IMR-90 (cell line): ENCODE measurements around the gene INPP5J. TPM values are rescaled to one million over a fixed set of nuclear protein-coding genes. Genes with fewer than 3 reads are reported as not detected.

Experiments used
- ATAC-seq: fragments of 200-7000 bp; cut with Tn5 transposase; 2 replicates; pipeline ENCODE4 v1.9.1; 2020; ENCODE audit warnings: low read depth, mild to moderate bottlenecking, moderate library complexity
- BruUV-seq: library from RNA; stranded (reverse); fragments of 400-500 nt; replicated peaks from 2 replicates; lab custom pipeline; 2021; lab: Mats Ljungman, UMichigan
- CTCF ChIA-PET: fragments of 300-600 bp; formaldehyde crosslinking; extraction: SDS; loops from one replicate; lab custom pipeline; 2021; ENCODE audit warnings: antibody characterized with exemption; lab: Yijun Ruan, JAX
- POLR2A ChIA-PET: fragments of 300-600 bp; sonication (Branson Sonifier 250); formaldehyde crosslinking; loops from one replicate; lab custom pipeline; 2022; ENCODE audit warnings: antibody characterized with exemption; ENCODE audit not compliant: unreplicated experiment; lab: Charles Lee
- DNase-seq: peaks from one replicate; pipeline ENCODE4 v3.0.0; 2013
- H2AFZ ChIP-seq: replicated peaks from 2 replicates; pipeline ENCODE3; 2013; ENCODE audit warnings: low read length, mild to moderate bottlenecking; ENCODE audit not compliant: poor library complexity
- H2AK5ac ChIP-seq: 2 replicates; pipeline ENCODE4 v1.6.1; 2013; ENCODE audit warnings: low read depth, low read length, inconsistent platforms
- H2AK9ac ChIP-seq: replicated peaks from 2 replicates; pipeline ENCODE3; 2013; ENCODE audit warnings: mild to moderate bottlenecking, low read depth, low read length, moderate library complexity; ENCODE audit not compliant: poor library complexity
- H2BK120ac ChIP-seq: 2 replicates; pipeline ENCODE4 v1.6.1; 2013; ENCODE audit warnings: low read depth, low read length, inconsistent platforms
- H2BK15ac ChIP-seq: 3 replicates; pipeline ENCODE4 v1.6.1; 2013; ENCODE audit warnings: low read depth, low read length, inconsistent platforms
- H2BK20ac ChIP-seq: 2 replicates; pipeline ENCODE4 v1.6.1; 2013; ENCODE audit warnings: low read depth, mild to moderate bottlenecking, inconsistent platforms, low read length, moderate library complexity
- H2BK5ac ChIP-seq: 2 replicates; pipeline ENCODE4 v1.6.1; 2013; ENCODE audit warnings: mild to moderate bottlenecking, low read depth, low read length, inconsistent platforms; ENCODE audit not compliant: poor library complexity, severe bottlenecking
- H3K14ac ChIP-seq: replicated peaks from 2 replicates; pipeline ENCODE4 v1.6.1; 2013; ENCODE audit warnings: low read depth, low read length, inconsistent platforms
- H3K18ac ChIP-seq: 2 replicates; pipeline ENCODE4 v1.6.1; 2013; ENCODE audit warnings: low read depth, low read length, control low read depth
- H3K23ac ChIP-seq: 2 replicates; pipeline ENCODE4 v1.6.1; 2013; ENCODE audit warnings: low read depth, low read length, inconsistent platforms
- H3K27ac ChIP-seq: 2 replicates; pipeline ENCODE4 v1.5.1; 2013; ENCODE audit warnings: mild to moderate bottlenecking, control low read depth, low read length; ENCODE audit not compliant: insufficient read depth
- H3K27me3 ChIP-seq: 2 replicates; pipeline ENCODE4 v1.6.1; 2013; ENCODE audit warnings: low read length; ENCODE audit not compliant: control insufficient read depth, insufficient read depth
- H3K36me3 ChIP-seq: 2 replicates; pipeline ENCODE4 v1.6.1; 2013; ENCODE audit warnings: low read length, mixed read lengths; ENCODE audit not compliant: control insufficient read depth, insufficient read depth
- H3K4ac ChIP-seq: 2 replicates; pipeline ENCODE4 v1.6.1; 2013; ENCODE audit warnings: low read depth, low read length, inconsistent platforms
- H3K4me1 ChIP-seq: 2 replicates; pipeline ENCODE4 v1.6.1; 2013; ENCODE audit warnings: low read length, mixed read lengths; ENCODE audit not compliant: control insufficient read depth, insufficient read depth
- H3K4me2 ChIP-seq: 2 replicates; pipeline ENCODE4 v1.6.1; 2013; ENCODE audit warnings: low read depth, mild to moderate bottlenecking, control low read depth, low read length, moderate library complexity
- H3K4me3 ChIP-seq: 2 replicates; pipeline ENCODE4 v1.5.1; 2013; ENCODE audit warnings: low read depth, mild to moderate bottlenecking, control low read depth, low read length, moderate library complexity; ENCODE audit not compliant: insufficient read depth
- H3K56ac ChIP-seq: 2 replicates; pipeline ENCODE4 v1.6.1; 2013; ENCODE audit warnings: low read length, inconsistent platforms; ENCODE audit not compliant: insufficient read depth; ENCODE audit errors: extremely low read depth
- H3K79me1 ChIP-seq, 2 experiments: 2 replicates each; pipeline ENCODE4 v1.6.1; 2013; ENCODE audit warnings: low read length in 2 of 2, inconsistent platforms in 1 of 2, low read depth in 1 of 2
- H3K9ac ChIP-seq: 2 replicates; pipeline ENCODE4 v1.6.1; 2013; ENCODE audit warnings: low read depth, low read length, control low read depth
- H3K9me1 ChIP-seq: 2 replicates; pipeline ENCODE4 v1.6.1; 2013; ENCODE audit warnings: low read length, inconsistent platforms; ENCODE audit not compliant: insufficient read depth
- H3K9me3 ChIP-seq: 2 replicates; pipeline ENCODE4 v1.6.1; 2013; ENCODE audit warnings: low read length; ENCODE audit not compliant: control insufficient read depth, insufficient read depth
- H4K20me1 ChIP-seq: 2 replicates; pipeline ENCODE4 v1.6.1; 2013; ENCODE audit warnings: low read length, inconsistent platforms; ENCODE audit not compliant: insufficient read depth
- H4K5ac ChIP-seq: 2 replicates; pipeline ENCODE4 v1.6.1; 2013; ENCODE audit warnings: mild to moderate bottlenecking, low read depth, low read length, control low read depth
- H4K8ac ChIP-seq, 2 experiments: 2 replicates each; pipeline ENCODE4 v1.6.1; 2013; ENCODE audit warnings: low read depth in 2 of 2, low read length in 2 of 2, control low read depth in 1 of 2, inconsistent platforms in 1 of 2
- H4K91ac ChIP-seq: 2 replicates; pipeline ENCODE4 v1.6.1; 2013; ENCODE audit warnings: low read depth, low read length, inconsistent platforms; ENCODE audit not compliant: insufficient read depth
- CHD1 ChIP-seq: IDR thresholded peaks from 2 replicates; pipeline ENCODE4 v1.6.1; 2012; ENCODE audit warnings: low read depth, low read length, improper control_type of control experiment
- WGBS, 2 experiments: methylation state at CpG; one replicate each; pipeline versions ENCODE4 v1.1.5 to v1.1.7; 2013; ENCODE audit warnings: missing lambda C conversion rate in 2 of 2; ENCODE audit not compliant: insufficient read length in 1 of 2; ENCODE audit errors: extremely low coverage in 2 of 2; 5-methylcytosine and 5-hydroxymethylcytosine counted together
- dilution Hi-C: fragments of 300-500 bp; cut with HindIII; formaldehyde crosslinking; loops from one replicate; pipeline ENCODE4 v1.14.3; 2018; ENCODE audit warnings: low sequenced_read_pairs; ENCODE audit not compliant: unreplicated experiment
- in situ Hi-C: fragments of 300-500 bp; cut with MboI; formaldehyde crosslinking; loops from 3 replicates; pipeline ENCODE4 v1.14.3; 2019; ENCODE audit warnings: low sequenced_read_pairs, inconsistent platforms, mixed read lengths
- intact Hi-C: fragments of 100-400 bp; cut with micrococcal nuclease; formaldehyde crosslinking; loops from 2 replicates; pipeline ENCODE4 v1.10.0; 2022
- polyA plus RNA-seq, 3 experiments: library from polyadenylated mRNA; depleted of rRNA; stranded (reverse); fragments of >200 nt; gene quantifications; 2 replicates each; pipeline ENCODE4 v1.2.3, GENCODE V29; 2012; ENCODE audit warnings: low replicate concordance in 1 of 3
- total RNA-seq: library from RNA; depleted of rRNA; stranded (reverse); fragments of >200 nt; gene quantifications from 2 replicates; pipeline ENCODE4 v1.2.3, GENCODE V29; 2012
- TF ChIP-seq, protein P1 (sequence below): fragments of 150-350 bp; IDR thresholded peaks from 2 replicates; pipeline ENCODE4 v1.6.1; 2017; ENCODE audit warnings: mild to moderate bottlenecking, antibody characterized with exemption, low read length, low read depth

The INPP5J gene
- total and polyA plus RNA-seq, 2 of the 4 experiments (the other 2 are of a cell fraction): 0.36 to 2.2 TPM

DNA sequence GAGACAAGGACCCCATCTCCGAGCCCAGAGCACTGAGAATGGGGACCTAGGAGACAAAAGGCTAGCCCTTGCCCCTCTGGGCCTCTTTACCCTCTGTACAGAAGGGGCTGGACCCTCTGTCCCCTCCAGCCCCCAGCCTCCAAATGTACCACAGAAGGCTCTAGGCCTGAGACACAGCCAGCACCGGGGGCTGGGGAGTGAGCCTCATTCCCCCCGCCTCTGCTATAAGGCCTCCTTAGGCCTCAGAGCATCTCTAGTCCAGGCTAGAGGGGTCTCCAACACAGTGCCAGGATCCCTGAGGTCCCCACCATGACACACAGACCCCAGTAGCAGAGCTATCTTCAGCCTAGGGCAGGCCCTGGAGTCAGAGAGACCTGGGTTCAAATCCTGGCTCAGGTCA is 36.8 kb upstream of the INPP5J start:
- TF ChIP-seq, protein P1, sequence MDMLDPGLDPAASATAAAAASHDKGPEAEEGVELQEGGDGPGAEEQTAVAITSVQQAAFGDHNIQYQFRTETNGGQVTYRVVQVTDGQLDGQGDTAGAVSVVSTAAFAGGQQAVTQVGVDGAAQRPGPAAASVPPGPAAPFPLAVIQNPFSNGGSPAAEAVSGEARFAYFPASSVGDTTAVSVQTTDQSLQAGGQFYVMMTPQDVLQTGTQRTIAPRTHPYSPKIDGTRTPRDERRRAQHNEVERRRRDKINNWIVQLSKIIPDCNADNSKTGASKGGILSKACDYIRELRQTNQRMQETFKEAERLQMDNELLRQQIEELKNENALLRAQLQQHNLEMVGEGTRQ: no peak
- no peak for TF ChIP-seq CHD1
- H3K4me1 ChIP-seq: peaks cover 26% of the 10 kb centered on the region
- dilution Hi-C loops: no loop called here
- peak overlapping the region; percentile 84 for H3K23ac ChIP-seq
- no peak overlapping the region for H3K4me3 ChIP-seq
- intact Hi-C loops: no loop called here
- H2BK15ac ChIP-seq: no peak overlapping the region
- POLR2A ChIA-PET: interaction anchor here (0.5 to 0.7 kb wide), 2 partner anchors 44 to 145 kb away, joined by 3 to 8 read pairs; no protein-coding TSS in a partner anchor
- peak overlapping the region; percentile 98; the same call in 1 of the 2 replicates for H4K91ac ChIP-seq
- peak overlapping the region; percentile 99 for H2AK5ac ChIP-seq
- H3K9ac ChIP-seq: peak overlapping the region; percentile 94
- peak overlapping the region; percentile 88 to 98; a peak in 3 of 4 replicates for H4K8ac ChIP-seq
- peaks cover 47% of the 10 kb centered on the region for H3K36me3 ChIP-seq
- CTCF ChIA-PET: interaction anchor here (4.0 kb wide), 1 partner anchor 49 kb away, joined by 10 read pairs; no protein-coding TSS in a partner anchor
- no CpG with 5 or more reads among the region's 3 CpGs for WGBS, 2 experiments
- H3K27ac ChIP-seq: peak overlapping the region; percentile 98
- no peak overlapping the region for H2BK120ac ChIP-seq
- no peak overlapping the region for H3K18ac ChIP-seq
- H3K9me1 ChIP-seq: peaks cover 14% of the 10 kb centered on the region
- H2BK5ac ChIP-seq: no peak overlapping the region
- ATAC-seq (no peak), DNase-seq (no peak)
- peak overlapping the region; percentile 100 for H3K4ac ChIP-seq
- H3K56ac ChIP-seq: peak overlapping the region; percentile 38; the same call in 1 of the 2 replicates
- H3K27me3 ChIP-seq: no peaks in the 10 kb centered on the region
- peak overlapping the region; percentile 80; the same call in 1 of the 2 replicates for H4K5ac ChIP-seq
- peak overlapping the region; percentile 96; the same call in 1 of the 2 replicates for H3K4me2 ChIP-seq
- H3K9me3 ChIP-seq: no peaks in the 10 kb centered on the region
- H3K14ac ChIP-seq: peak overlapping the region; percentile 99
- BruUV-seq: no TSS peak
- H2BK20ac ChIP-seq: no peak overlapping the region
- peaks cover 15% of the 10 kb centered on the region for H4K20me1 ChIP-seq
- H2AK9ac ChIP-seq: peak overlapping the region; percentile 100
- H3K79me1 ChIP-seq: peaks cover 33 to 86% of the 10 kb centered on the region in 2 experiments
- in situ Hi-C loops: loop anchor here (5.0 kb wide), 1 partner anchor 139 kb away; no protein-coding TSS in a partner anchor
- H2AFZ ChIP-seq: peak overlapping the region; percentile 13
